HCT116 (cell line): ENCODE measurements around the gene RPL13. TPM values are rescaled to one million over a fixed set of nuclear protein-coding genes. Genes with fewer than 3 reads are reported as not detected.

Experiments used
- ATAC-seq: fragments of 200-7000 bp; cut with Tn5 transposase; 2 replicates; pipeline ENCODE4 v1.9.1; 2020; ENCODE audit warnings: mild to moderate bottlenecking, moderate library complexity
- BruUV-seq: library from RNA; stranded (reverse); fragments of 400-500 nt; replicated peaks from 2 replicates; lab custom pipeline; 2021; lab: Mats Ljungman, UMichigan
- CTCF ChIA-PET: fragments of 300-600 bp; sonication (Branson Sonifier 250); formaldehyde crosslinking; loops from one replicate; lab custom pipeline; 2021; ENCODE audit warnings: antibody characterized with exemption; lab: Charles Lee
- POLR2A ChIA-PET: fragments of 300-600, 350-600 bp; sonication (Branson Sonifier 250); formaldehyde crosslinking; loops from one replicate; lab custom pipeline; 2021; ENCODE audit warnings: antibody characterized with exemption; lab: Charles Lee
- RAD21 ChIA-PET, 2 experiments: fragments of 300-600 bp; sonication (Branson Sonifier 250); formaldehyde crosslinking; loops; one replicate each; lab custom pipeline; 2023; ENCODE audit warnings: low total read pairs in 2 of 2; ENCODE audit not compliant: uncharacterized antibody in 2 of 2, unreplicated experiment in 2 of 2, low non-redundant PET in 1 of 2; lab: Charles Lee
- DNase-seq: peaks from one replicate; pipeline ENCODE4 v3.0.0-alpha.2; 2010; ENCODE audit warnings: low read depth, low spot score
- H2AFZ ChIP-seq: fragments of 200-600 bp; shearing (Covaris generic), sonication (generic); 2 replicates; pipeline ENCODE4 v1.6.1; 2017; ENCODE audit warnings: low read depth, mixed run types, mixed read lengths, antibody characterized with exemption, low read length; ENCODE audit not compliant: poor library complexity, severe bottlenecking
- H3K27ac ChIP-seq: 2 replicates; pipeline ENCODE4 v1.5.1; 2012; ENCODE audit warnings: low read depth, low read length
- H3K27me3 ChIP-seq: fragments of 200-600 bp; sonication (generic); 2 replicates; pipeline ENCODE4 v1.6.1; 2016; ENCODE audit warnings: mixed run types, low read length, mixed read lengths; ENCODE audit not compliant: insufficient read depth
- H3K36me3 ChIP-seq, 2 experiments: fragments of 200-500 bp in 1 of 2; fragments of 200-600 bp in 1 of 2; sonication (Bioruptor generic) in 1 of 2; sonication (generic) in 1 of 2; 2 replicates each; pipeline versions ENCODE4 v1.5.1 to v1.6.1; 2014 to 2016; ENCODE audit warnings: low read length in 2 of 2, inconsistent platforms in 1 of 2, mixed read lengths in 1 of 2, mixed run types in 1 of 2; ENCODE audit not compliant: insufficient read depth in 2 of 2, control insufficient read depth in 1 of 2
- H3K4me1 ChIP-seq, 2 experiments: fragments of 200-600 bp in 1 of 2; sonication (generic) in 1 of 2; 2 replicates each; pipeline versions ENCODE4 v1.5.1 to v1.6.1; 2012 to 2017; ENCODE audit warnings: low read length in 2 of 2, inconsistent platforms in 1 of 2, mild to moderate bottlenecking in 1 of 2, mixed read lengths in 1 of 2, mixed run types in 1 of 2, moderate library complexity in 1 of 2; ENCODE audit not compliant: insufficient read depth in 2 of 2, control insufficient read depth in 1 of 2
- H3K4me2 ChIP-seq: fragments of 200-600 bp; sonication (generic); 2 replicates; pipeline ENCODE4 v1.6.1; 2017; ENCODE audit warnings: mixed run types, low read length, mixed read lengths
- H3K4me3 ChIP-seq, 2 experiments: fragments of 200-600 bp in 1 of 2; sonication (generic) in 1 of 2; replicated peaks in 1 of 2; 2 replicates each; pipeline ENCODE4 v1.5.1; 2011 to 2016; ENCODE audit warnings: low read length in 2 of 2, control low read depth in 1 of 2, low read depth in 1 of 2, mild to moderate bottlenecking in 1 of 2, mixed read lengths in 1 of 2, mixed run types in 1 of 2
- H3K79me2 ChIP-seq: fragments of 200-600 bp; sonication (generic); 2 replicates; pipeline ENCODE4 v1.6.1; 2017; ENCODE audit warnings: mild to moderate bottlenecking, mixed run types, low read length, moderate library complexity, mixed read lengths; ENCODE audit not compliant: insufficient read depth
- H3K9ac ChIP-seq: fragments of 200-600 bp; sonication (generic); 2 replicates; pipeline ENCODE4 v1.6.1; 2016; ENCODE audit warnings: low read length, mixed read lengths
- H3K9me2 ChIP-seq: fragments of 200-600 bp; sonication (generic), shearing (Covaris generic); 2 replicates; pipeline ENCODE4 v1.6.1; 2017; ENCODE audit warnings: mixed run types, mild to moderate bottlenecking, moderate library complexity; ENCODE audit not compliant: insufficient read depth
- H3K9me3 ChIP-seq, 2 experiments: fragments of 200-500 bp in 1 of 2; fragments of 200-600 bp in 1 of 2; sonication (Bioruptor generic) in 1 of 2; sonication (generic) in 1 of 2; 2 replicates each; pipeline ENCODE4 v1.6.1; 2014 to 2017; ENCODE audit warnings: low read length in 2 of 2, mixed read lengths in 2 of 2, inconsistent platforms in 1 of 2, low read depth in 1 of 2, mild to moderate bottlenecking in 1 of 2, mixed run types in 1 of 2, moderate library complexity in 1 of 2; ENCODE audit not compliant: control insufficient read depth in 1 of 2, insufficient read depth in 1 of 2
- H4K20me1 ChIP-seq: fragments of 200-600 bp; sonication (generic), shearing (Covaris generic); 2 replicates; pipeline ENCODE4 v1.6.1; 2017; ENCODE audit warnings: mixed run types, mild to moderate bottlenecking, moderate library complexity; ENCODE audit not compliant: insufficient read depth
- ATF3 ChIP-seq: IDR thresholded peaks from 2 replicates; pipeline ENCODE4 v1.6.1; 2012
- CBX3 ChIP-seq: IDR thresholded peaks from 2 replicates; pipeline ENCODE4 v1.6.1; 2012; ENCODE audit warnings: low read depth
- CEBPB ChIP-seq: IDR thresholded peaks from 2 replicates; pipeline ENCODE4 v1.6.1; 2012; ENCODE audit warnings: low read depth
- EGR1 ChIP-seq: IDR thresholded peaks from 2 replicates; pipeline ENCODE4 v1.6.1; 2012; ENCODE audit warnings: low read depth
- EZH2 ChIP-seq: fragments of 200-600 bp; sonication (generic); IDR thresholded peaks from 2 replicates; pipeline ENCODE4 v1.6.1; 2017; ENCODE audit warnings: antibody characterized with exemption, mixed run types
- FOSL1 ChIP-seq: IDR thresholded peaks from 2 replicates; pipeline ENCODE4 v1.6.1; 2012; ENCODE audit warnings: low read depth
- POLR2A ChIP-seq: IDR thresholded peaks from 2 replicates; pipeline ENCODE4 v1.7.0; 2011; ENCODE audit warnings: borderline replicate concordance; ENCODE audit not compliant: insufficient read depth, insufficient read length; ENCODE audit errors: extremely low read depth
- POLR2AphosphoS5 ChIP-seq: IDR thresholded peaks from 2 replicates; pipeline ENCODE4 v1.6.1; 2011; ENCODE audit warnings: mild to moderate bottlenecking, low read depth, low read length, moderate library complexity
- REST ChIP-seq: IDR thresholded peaks from 2 replicates; pipeline ENCODE4 v1.6.1; 2012; ENCODE audit warnings: low read depth
- SIN3A ChIP-seq: IDR thresholded peaks from 2 replicates; pipeline ENCODE4 v1.6.1; 2012; ENCODE audit warnings: low read depth
- TCF7L2 ChIP-seq: IDR thresholded peaks from 2 replicates; pipeline ENCODE4 v1.7.0; 2011; ENCODE audit warnings: borderline replicate concordance, inconsistent platforms; ENCODE audit not compliant: insufficient read depth, insufficient read length; ENCODE audit errors: extremely low read depth
- ZNF274 ChIP-seq: fragments of 200-500 bp; sonication (Bioruptor generic); IDR thresholded peaks from 2 replicates; pipeline ENCODE4 v1.6.1; 2014; ENCODE audit warnings: mild to moderate bottlenecking, low read depth, low read length, inconsistent platforms
- intact Hi-C: fragments of 100-400 bp; cut with micrococcal nuclease; formaldehyde crosslinking; loops from 2 replicates; pipeline ENCODE4 v1.10.0; 2022
- total RNA-seq: library from RNA; stranded (reverse); gene quantifications from one replicate; pipeline ENCODE4 v1.2.1, GENCODE V29; 2021; ENCODE audit not compliant: unreplicated experiment

Gene RPL13
- total RNA-seq, 1 experiment from 2014 or later: 4,404 TPM

GRCh38 chr16:89563639-89564392 lies 3.3 kb downstream of the RPL13 start:
- Histone ChIP-seq H3K27ac (peak overlapping the region; percentile 96), H3K27me3 (no peaks in the 10 kb centered on the region), H3K4me3 (0 out of 4 replicates have a peak overlapping the region, but pooled peaks of 1 of the 2 experiments have one; percentile 45), H3K36me3 (peaks cover 23 to 34% of the 10 kb centered on the region in 2 experiments), H3K9ac (peak overlapping the region; percentile 96), H3K4me2 (peak overlapping the region; percentile 84), H2AFZ (no peak overlapping the region), H3K9me3 (no peaks in the 10 kb centered on the region), H3K79me2 (peaks cover 50% of the 10 kb centered on the region), H4K20me1 (peaks cover 42% of the 10 kb centered on the region; the same call in 1 of the 2 replicates), H3K4me1 (peaks cover 46 to 61% of the 10 kb centered on the region in 2 experiments), H3K9me2 (no peaks in the 10 kb centered on the region)
- DNase-seq: no peak
- BruUV-seq: no TSS peak
- no peak for TF ChIP-seq EGR1
- no peak for TF ChIP-seq EZH2
- no peak for TF ChIP-seq SIN3A
- CTCF ChIA-PET: interaction anchor here (0.7 to 1.2 kb wide), 2 partner anchors 12 to 344 kb away, joined by 3 to 5 read pairs; partner anchors contain the start of gene CPNE7
- POLR2A ChIA-PET: interaction anchor here (0.7 to 1.5 kb wide), 4 partner anchors 10 to 470 kb away, joined by 3 to 4 read pairs (median 3); partner anchors contain the start of gene ACSF3
- RAD21 ChIA-PET: no interaction called here
- intact Hi-C loops: loop anchor here (10.0 kb wide), 1 partner anchor 749 kb away; the partner anchor contains the start of gene APRT
- no peak for ATAC-seq

- Histone ChIP-seq H3K27ac (peak overlapping the region; percentile 96), H3K4me2 (peak overlapping the region; percentile 84), H3K9me2 (no peaks in the 10 kb centered on the region), H3K27me3 (no peaks in the 10 kb centered on the region), H3K4me1 (peaks cover 45 to 58% of the 10 kb centered on the region in 2 experiments), H4K20me1 (peaks cover 42% of the 10 kb centered on the region; the same call in 1 of the 2 replicates), H3K36me3 (peaks cover 23 to 34% of the 10 kb centered on the region in 2 experiments), H3K4me3 (peak overlapping the region; percentile 27 to 45), H3K9ac (peak overlapping the region; percentile 96), H3K79me2 (peaks cover 49% of the 10 kb centered on the region), H2AFZ (no peak overlapping the region), H3K9me3 (no peaks in the 10 kb centered on the region)
- ATAC-seq: peak; percentile 18
- POLR2A ChIA-PET: interaction anchor here (0.7 to 1.5 kb wide), 3 partner anchors 9 to 102 kb away, joined by 3 to 4 read pairs (median 4); no protein-coding TSS in a partner anchor
- RAD21 ChIA-PET: no interaction called here
- DNase-seq: no peak
- CTCF ChIA-PET: interaction anchor here (0.6 to 1.5 kb wide), 10 partner anchors 9 to 344 kb away, joined by 3 to 8 read pairs (median 4); partner anchors contain the start of gene CPNE7
- intact Hi-C loops: loop anchor here (10.0 kb wide), 1 partner anchor 750 kb away; the partner anchor contains the start of gene APRT
- BruUV-seq: no TSS peak
- peak; percentile 9 for TF ChIP-seq TCF7L2
- no peak for TF ChIP-seq CEBPB
- peak; percentile 60 for TF ChIP-seq POLR2A
- TF ChIP-seq FOSL1: no peak
- no peak for TF ChIP-seq ZNF274
- TF ChIP-seq REST: no peak
- no peak for TF ChIP-seq SIN3A
- no peak for TF ChIP-seq EGR1
- no peak for TF ChIP-seq ATF3
- no peak for TF ChIP-seq CBX3
- TF ChIP-seq POLR2AphosphoS5: peak; percentile 78
These were observed 4.2 kb downstream of the RPL13 start for GRCh38 chr16:89564476-89565255.
